ACC112 (cell line): Measurements from ENCODE around the gene IL1R1.

Experiments used
- H2AFZ ChIP-seq: fragments of 200-600 bp; sonication (generic); one replicate; pipeline ENCODE4 v1.6.0; 2017; ENCODE audit warnings: antibody characterized with exemption, low read length; ENCODE audit not compliant: unreplicated experiment
- H3K27ac ChIP-seq: fragments of 200-600 bp; sonication (generic); 2 replicates; pipeline ENCODE4 v1.5.1; 2014; ENCODE audit warnings: low read depth, mild to moderate bottlenecking, antibody characterized with exemption, low read length, moderate library complexity
- H3K27me3 ChIP-seq: fragments of 200-600 bp; sonication (generic); 2 replicates; pipeline ENCODE4 v1.6.1; 2014; ENCODE audit warnings: mild to moderate bottlenecking, antibody characterized with exemption, low read length, moderate library complexity, mixed read lengths; ENCODE audit not compliant: insufficient read depth
- H3K36me3 ChIP-seq: fragments of 200-600 bp; sonication (generic); 2 replicates; pipeline ENCODE4 v1.6.1; 2016; ENCODE audit warnings: mild to moderate bottlenecking, antibody characterized with exemption, low read length, moderate library complexity, mixed read lengths; ENCODE audit not compliant: insufficient read depth
- H3K4me1 ChIP-seq: fragments of 200-600 bp; sonication (generic); one replicate; pipeline ENCODE4 v1.6.1; 2016; ENCODE audit warnings: low read length, mixed read lengths; ENCODE audit not compliant: insufficient read depth, unreplicated experiment, control insufficient read depth
- H3K4me3 ChIP-seq: fragments of 200-600 bp; sonication (generic); 2 replicates; pipeline ENCODE4 v1.5.1; 2014; ENCODE audit warnings: mild to moderate bottlenecking, low read depth, low read length
- H3K79me2 ChIP-seq: fragments of 200-600 bp; sonication (generic); one replicate; pipeline ENCODE4 v1.6.0; 2016; ENCODE audit warnings: low read length; ENCODE audit not compliant: control insufficient read depth, unreplicated experiment, insufficient read depth

Gene IL1R1

GRCh38 chr2:102209474-102209873, 66.9 kb downstream of the IL1R1 start:
- H3K36me3 ChIP-seq, result peaks cover 48% of the 10 kb centered on the region
- H3K27ac ChIP-seq, result no peak overlapping the region
- H3K4me3 ChIP-seq, result no peak overlapping the region
- H3K79me2 ChIP-seq, result no peaks in the 10 kb centered on the region
- H2AFZ ChIP-seq, result no peak overlapping the region
- H3K27me3 ChIP-seq, result no peaks in the 10 kb centered on the region
- no peaks in the 10 kb centered on the region for H3K4me1 ChIP-seq

GRCh38 chr2:102217032-102217431, 74.5 kb downstream of the IL1R1 start:
- no peak overlapping the region for H2AFZ ChIP-seq

GRCh38 chr2:102224824-102225739, 82.5 kb downstream of the IL1R1 start:
- Histone ChIP-seq H3K4me1 (peaks cover 34% of the 10 kb centered on the region), H2AFZ (no peak overlapping the region), H3K36me3 (peaks cover 10% of the 10 kb centered on the region; the same call in 1 of the 2 replicates), H3K27ac (no peak overlapping the region), H3K27me3 (no peaks in the 10 kb centered on the region), H3K79me2 (no peaks in the 10 kb centered on the region), H3K4me3 (no peak overlapping the region)

More at GRCh38 chr2:102217032-102217431, 74.5 kb downstream of the IL1R1 start:
- Histone ChIP-seq H3K79me2 (no peaks in the 10 kb centered on the region), H3K4me3 (no peak overlapping the region), H3K27ac (no peak overlapping the region), H3K36me3 (peaks cover 59% of the 10 kb centered on the region), H3K27me3 (no peaks in the 10 kb centered on the region), H3K4me1 (no peaks in the 10 kb centered on the region)

GRCh38 chr2:102226171-102226570, 83.6 kb downstream of the IL1R1 start:
- H3K27me3 ChIP-seq, result no peaks in the 10 kb centered on the region
- H2AFZ ChIP-seq, result no peak overlapping the region
- peak overlapping the region; percentile 100 for H3K27ac ChIP-seq
- H3K4me1 ChIP-seq, result peaks cover 38% of the 10 kb centered on the region
- H3K36me3 ChIP-seq, result peaks cover 15% of the 10 kb centered on the region; the same call in 1 of the 2 replicates
- no peak overlapping the region for H3K4me3 ChIP-seq
- no peaks in the 10 kb centered on the region for H3K79me2 ChIP-seq

- Histone ChIP-seq H3K4me3 (no peak overlapping the region), H3K36me3 (peaks cover 15% of the 10 kb centered on the region; the same call in 1 of the 2 replicates), H3K4me1 (peaks cover 38% of the 10 kb centered on the region), H2AFZ (no peak overlapping the region), H3K79me2 (no peaks in the 10 kb centered on the region), H3K27me3 (no peaks in the 10 kb centered on the region), H3K27ac (peak overlapping the region; percentile 100)
Measured at GRCh38 chr2:102226612-102227391, 84.3 kb downstream of the IL1R1 start.

GRCh38 chr2:102229141-102229769, 86.7 kb downstream of the IL1R1 start:
- H3K36me3 ChIP-seq, result peaks cover 17% of the 10 kb centered on the region; the same call in 1 of the 2 replicates
- peak overlapping the region; percentile 6 for H2AFZ ChIP-seq
- peaks cover 38% of the 10 kb centered on the region for H3K4me1 ChIP-seq
- H3K4me3 ChIP-seq, result peak overlapping the region; percentile 36; the same call in 1 of the 2 replicates
- H3K79me2 ChIP-seq, result no peaks in the 10 kb centered on the region
- H3K27ac ChIP-seq, result peak overlapping the region; percentile 100
- H3K27me3 ChIP-seq, result no peaks in the 10 kb centered on the region
